Measurements from ENCODE around the gene MAN2A1. TPM values are rescaled to one million over a fixed set of nuclear protein-coding genes. Genes with fewer than 3 reads are reported as not detected.

The MAN2A1 gene
- total RNA-seq, 1 donor from 2014 or later: 85.0 TPM

DNA sequence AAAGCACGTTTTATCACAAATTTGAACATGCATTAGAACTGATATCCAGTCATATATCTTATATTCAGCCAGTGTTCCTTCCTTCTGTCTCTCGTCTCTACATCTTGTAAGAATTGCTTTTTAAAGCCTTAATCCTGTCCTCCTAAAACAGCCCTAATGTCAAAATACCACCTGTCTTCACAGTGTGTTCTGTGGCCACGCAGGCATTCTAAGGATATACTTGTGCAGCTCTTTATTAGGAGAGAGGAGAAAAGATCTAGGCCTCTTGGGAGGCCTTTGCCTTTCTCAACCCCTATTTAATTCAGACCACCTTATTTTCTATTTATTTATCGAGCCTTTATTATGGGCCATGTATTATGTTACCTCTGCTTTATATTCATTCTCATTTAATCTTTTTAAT lies 78.3 kb downstream of the MAN2A1 start:
- Histone ChIP-seq H3K36me3 (ENCODE audit: control insufficient read depth, insufficient read depth, low read length) (peaks cover 1% of the 10 kb centered on the region), H3K4me3 (ENCODE audit: low read depth, low read length) (no peak overlapping the region), H3K27me3 (ENCODE audit: control insufficient read depth, insufficient read depth, low read length) (no peaks in the 10 kb centered on the region)
- DNase-seq (ENCODE audit: low read depth) (no peak), FAIRE-seq (no peak)
- TF ChIP-seq, protein P1, sequence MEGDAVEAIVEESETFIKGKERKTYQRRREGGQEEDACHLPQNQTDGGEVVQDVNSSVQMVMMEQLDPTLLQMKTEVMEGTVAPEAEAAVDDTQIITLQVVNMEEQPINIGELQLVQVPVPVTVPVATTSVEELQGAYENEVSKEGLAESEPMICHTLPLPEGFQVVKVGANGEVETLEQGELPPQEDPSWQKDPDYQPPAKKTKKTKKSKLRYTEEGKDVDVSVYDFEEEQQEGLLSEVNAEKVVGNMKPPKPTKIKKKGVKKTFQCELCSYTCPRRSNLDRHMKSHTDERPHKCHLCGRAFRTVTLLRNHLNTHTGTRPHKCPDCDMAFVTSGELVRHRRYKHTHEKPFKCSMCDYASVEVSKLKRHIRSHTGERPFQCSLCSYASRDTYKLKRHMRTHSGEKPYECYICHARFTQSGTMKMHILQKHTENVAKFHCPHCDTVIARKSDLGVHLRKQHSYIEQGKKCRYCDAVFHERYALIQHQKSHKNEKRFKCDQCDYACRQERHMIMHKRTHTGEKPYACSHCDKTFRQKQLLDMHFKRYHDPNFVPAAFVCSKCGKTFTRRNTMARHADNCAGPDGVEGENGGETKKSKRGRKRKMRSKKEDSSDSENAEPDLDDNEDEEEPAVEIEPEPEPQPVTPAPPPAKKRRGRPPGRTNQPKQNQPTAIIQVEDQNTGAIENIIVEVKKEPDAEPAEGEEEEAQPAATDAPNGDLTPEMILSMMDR (IDR thresholded peaks at IDR 0.05; ENCODE audit: insufficient read depth, low read length, severe bottlenecking): no peak

DNA sequence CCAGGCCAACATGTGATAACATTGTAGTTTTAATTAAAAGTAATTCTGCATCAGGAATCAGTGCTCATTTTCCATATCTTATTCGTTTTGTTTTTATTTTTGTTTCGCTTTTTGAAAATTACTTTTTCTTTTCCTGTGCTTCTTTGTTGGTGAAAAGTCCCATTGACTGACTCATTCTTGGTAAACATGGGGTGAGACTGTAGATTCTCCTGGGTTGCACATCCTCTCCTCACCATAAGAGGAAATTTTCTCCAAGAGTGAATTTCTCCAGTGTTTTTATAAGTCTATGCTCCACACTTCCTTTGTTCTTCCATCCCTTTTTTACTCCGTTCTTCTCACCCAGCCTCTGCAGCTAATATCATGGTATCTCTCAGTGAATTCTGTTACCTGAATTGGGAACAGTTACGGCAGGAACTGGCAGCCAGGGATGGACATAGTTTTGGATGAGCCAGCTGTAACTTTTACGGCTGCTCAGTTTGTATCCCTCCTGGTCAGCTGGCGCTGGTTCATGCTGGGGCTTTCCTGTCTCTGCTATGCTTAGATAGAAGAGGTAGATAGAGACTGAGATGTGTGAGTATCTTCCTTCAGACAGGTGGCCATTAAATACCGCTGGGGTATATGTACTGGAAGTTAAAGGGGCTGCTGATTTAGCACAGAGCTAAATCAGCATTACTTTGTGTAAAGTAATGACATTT lies 80.0 kb downstream of the MAN2A1 start:
- TF ChIP-seq, protein P1 (IDR thresholded peaks at IDR 0.05; ENCODE audit: insufficient read depth, low read length, severe bottlenecking): no peak
- FAIRE-seq: no peak
- no peak overlapping the region for H3K4me3 ChIP-seq (ENCODE audit: low read depth, low read length)
- H3K36me3 ChIP-seq (ENCODE audit: control insufficient read depth, insufficient read depth, low read length): peaks cover 1% of the 10 kb centered on the region
- H3K27me3 ChIP-seq (ENCODE audit: control insufficient read depth, insufficient read depth, low read length): no peaks in the 10 kb centered on the region
- DNase-seq (ENCODE audit: low read depth): peak; percentile 36

DNA sequence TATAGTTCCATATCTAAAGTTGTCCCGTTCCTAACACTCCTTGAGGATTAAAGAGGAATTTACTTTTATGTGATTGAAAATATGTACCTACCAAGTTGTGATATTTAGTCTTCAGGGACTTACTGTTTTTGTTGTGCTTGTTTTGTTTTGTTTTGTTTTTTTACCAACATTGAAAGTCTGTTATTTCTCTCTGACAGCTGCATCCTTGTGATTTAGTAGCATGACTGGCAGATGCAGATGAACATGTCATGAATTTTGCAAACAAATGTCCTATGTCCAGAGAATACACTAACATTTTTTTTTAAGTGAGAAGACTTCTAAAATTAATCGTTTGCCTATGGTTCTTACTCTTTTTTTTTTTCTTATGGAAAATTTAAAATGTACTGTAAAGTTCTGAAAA lies 85.4 kb downstream of the MAN2A1 start:
- H3K27me3 ChIP-seq (ENCODE audit: control insufficient read depth, insufficient read depth, low read length): no peaks in the 10 kb centered on the region
- DNase-seq (ENCODE audit: low read depth) (no peak), FAIRE-seq (no peak)
- TF ChIP-seq, protein P1 (IDR thresholded peaks at IDR 0.05; ENCODE audit: insufficient read depth, low read length, severe bottlenecking): no peak
- no peak overlapping the region for H3K4me3 ChIP-seq (ENCODE audit: low read depth, low read length)
- H3K36me3 ChIP-seq (ENCODE audit: control insufficient read depth, insufficient read depth, low read length): peaks cover 1% of the 10 kb centered on the region

DNA sequence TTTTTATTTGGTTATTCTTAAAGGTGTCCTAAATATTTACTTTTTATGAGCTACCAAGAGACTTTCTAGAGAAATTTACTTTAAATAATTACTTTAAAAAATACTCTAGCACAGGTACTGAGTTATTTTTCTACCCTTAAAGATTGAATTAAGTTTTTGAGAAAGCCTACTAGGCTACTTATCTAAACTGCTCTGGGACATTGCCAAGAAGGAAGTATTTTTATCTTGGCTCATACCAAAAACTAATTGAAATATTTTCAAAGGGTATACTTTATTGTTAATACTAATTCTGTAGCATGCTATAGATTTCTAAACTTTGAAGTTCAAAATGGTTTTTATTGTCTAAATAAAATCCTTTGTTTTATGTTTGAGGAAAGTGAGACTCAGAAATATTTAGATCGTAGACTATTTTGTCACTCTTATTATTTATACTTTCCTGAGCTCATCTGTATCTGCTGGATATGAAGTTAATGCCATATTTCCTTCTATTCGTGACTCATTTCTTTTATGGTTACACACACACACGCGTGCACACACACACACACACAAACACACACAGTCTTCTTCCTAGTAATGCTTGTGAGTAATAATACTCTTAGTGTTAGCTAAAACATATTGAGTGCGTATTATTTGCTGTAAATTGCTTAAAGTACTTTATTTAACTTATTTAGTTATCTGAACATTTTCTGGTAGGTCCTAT lies 89.5 kb downstream of the MAN2A1 start:
- TF ChIP-seq, protein P1 (IDR thresholded peaks at IDR 0.05; ENCODE audit: insufficient read depth, low read length, severe bottlenecking): no peak
- FAIRE-seq (no peak), DNase-seq (ENCODE audit: low read depth) (no peak)
- no peak overlapping the region for H3K4me3 ChIP-seq (ENCODE audit: low read depth, low read length)
- H3K36me3 ChIP-seq (ENCODE audit: control insufficient read depth, insufficient read depth, low read length): no peaks in the 10 kb centered on the region
- no peaks in the 10 kb centered on the region for H3K27me3 ChIP-seq (ENCODE audit: control insufficient read depth, insufficient read depth, low read length)

DNA sequence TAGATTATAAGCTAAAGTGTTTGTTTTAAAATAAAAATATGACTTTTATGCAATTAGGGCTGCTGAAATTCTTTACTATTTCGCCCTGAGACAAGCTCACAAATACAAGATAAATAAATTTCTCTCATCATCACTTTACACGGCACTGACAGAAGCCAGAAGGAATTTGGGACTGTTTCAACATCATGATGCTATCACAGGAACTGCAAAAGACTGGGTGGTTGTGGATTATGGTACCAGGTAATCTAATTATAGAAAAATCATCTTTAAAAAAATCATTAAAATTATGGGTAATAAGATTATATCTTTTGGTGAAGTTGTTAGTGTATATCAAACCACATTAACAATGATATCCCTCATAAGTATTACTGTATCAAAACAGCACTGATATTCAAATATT lies 95.0 kb downstream of the MAN2A1 start:
- TF ChIP-seq, protein P1 (IDR thresholded peaks at IDR 0.05; ENCODE audit: insufficient read depth, low read length, severe bottlenecking): no peak
- DNase-seq (ENCODE audit: low read depth): no peak
- Histone ChIP-seq H3K27me3 (ENCODE audit: control insufficient read depth, insufficient read depth, low read length) (no peaks in the 10 kb centered on the region), H3K4me3 (ENCODE audit: low read depth, low read length) (no peak overlapping the region), H3K36me3 (ENCODE audit: control insufficient read depth, insufficient read depth, low read length) (no peaks in the 10 kb centered on the region)
- FAIRE-seq: no peak

All from bronchial epithelial cell (primary cell).